ENCODE data around the gene TGFB1. TPM values are rescaled to one million over a fixed set of nuclear protein-coding genes. Genes with fewer than 3 reads are reported as not detected.

Gene TGFB1
- total RNA-seq, 1 experiment from 2014 or later, result 54.6 TPM

DNA sequence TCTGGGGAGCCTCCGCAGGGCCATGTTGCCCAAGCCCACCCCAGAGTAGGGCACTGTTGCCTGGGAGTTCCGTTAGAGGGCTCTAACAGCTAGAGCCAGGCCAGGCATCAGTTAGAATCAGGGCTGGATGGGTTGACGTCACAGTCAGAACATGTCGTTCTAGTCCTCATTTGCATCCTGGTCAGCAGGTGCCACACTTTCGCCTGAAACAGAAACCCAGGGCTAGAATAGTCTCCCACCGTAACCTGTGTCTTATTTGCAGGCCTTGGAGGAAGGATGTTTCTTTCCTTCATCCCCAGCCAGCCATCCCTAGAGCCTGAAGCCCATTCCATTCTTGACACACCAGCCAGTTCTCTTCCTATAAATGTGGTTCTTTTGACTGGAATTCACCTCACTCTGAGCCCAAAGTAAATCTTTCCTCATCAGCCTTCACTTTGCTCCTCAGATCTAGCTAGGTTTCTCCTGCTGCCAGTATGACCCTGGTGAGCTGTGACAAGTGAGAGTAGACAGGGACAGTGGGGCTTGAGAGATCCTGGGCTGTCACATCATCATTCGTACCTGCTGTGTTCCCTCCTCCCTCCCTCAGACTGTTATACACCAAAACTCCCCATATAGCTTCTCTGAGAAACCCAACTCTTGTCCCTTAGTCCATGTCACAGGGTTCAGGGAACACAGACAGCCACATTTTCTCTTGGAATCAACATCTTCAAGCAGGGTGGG, 55.9 kb downstream of the TGFB1 start:
- no TSS peak for BruUV-seq (replicated peaks)
- no peak for TF ChIP-seq EZH2phosphoT487 (IDR thresholded peaks at IDR 0.05; ENCODE audit: borderline replicate concordance)
- no peak for TF ChIP-seq SIN3A (IDR thresholded peaks at IDR 0.05; ENCODE audit: low read depth)
- TF ChIP-seq YY1 (IDR thresholded peaks at IDR 0.05; ENCODE audit: extremely low read depth, insufficient replicate concordance, low read depth, low read length), result no peak
- no peak for TF ChIP-seq EGR1 (IDR thresholded peaks at IDR 0.05; ENCODE audit: low read depth)
- no peak for TF ChIP-seq EZH2 (IDR thresholded peaks at IDR 0.05)
- TF ChIP-seq POLR2A (IDR thresholded peaks at IDR 0.05; ENCODE audit: borderline replicate concordance, extremely low read depth, insufficient read depth, insufficient read length), result no peak
- TF ChIP-seq, protein P1, sequence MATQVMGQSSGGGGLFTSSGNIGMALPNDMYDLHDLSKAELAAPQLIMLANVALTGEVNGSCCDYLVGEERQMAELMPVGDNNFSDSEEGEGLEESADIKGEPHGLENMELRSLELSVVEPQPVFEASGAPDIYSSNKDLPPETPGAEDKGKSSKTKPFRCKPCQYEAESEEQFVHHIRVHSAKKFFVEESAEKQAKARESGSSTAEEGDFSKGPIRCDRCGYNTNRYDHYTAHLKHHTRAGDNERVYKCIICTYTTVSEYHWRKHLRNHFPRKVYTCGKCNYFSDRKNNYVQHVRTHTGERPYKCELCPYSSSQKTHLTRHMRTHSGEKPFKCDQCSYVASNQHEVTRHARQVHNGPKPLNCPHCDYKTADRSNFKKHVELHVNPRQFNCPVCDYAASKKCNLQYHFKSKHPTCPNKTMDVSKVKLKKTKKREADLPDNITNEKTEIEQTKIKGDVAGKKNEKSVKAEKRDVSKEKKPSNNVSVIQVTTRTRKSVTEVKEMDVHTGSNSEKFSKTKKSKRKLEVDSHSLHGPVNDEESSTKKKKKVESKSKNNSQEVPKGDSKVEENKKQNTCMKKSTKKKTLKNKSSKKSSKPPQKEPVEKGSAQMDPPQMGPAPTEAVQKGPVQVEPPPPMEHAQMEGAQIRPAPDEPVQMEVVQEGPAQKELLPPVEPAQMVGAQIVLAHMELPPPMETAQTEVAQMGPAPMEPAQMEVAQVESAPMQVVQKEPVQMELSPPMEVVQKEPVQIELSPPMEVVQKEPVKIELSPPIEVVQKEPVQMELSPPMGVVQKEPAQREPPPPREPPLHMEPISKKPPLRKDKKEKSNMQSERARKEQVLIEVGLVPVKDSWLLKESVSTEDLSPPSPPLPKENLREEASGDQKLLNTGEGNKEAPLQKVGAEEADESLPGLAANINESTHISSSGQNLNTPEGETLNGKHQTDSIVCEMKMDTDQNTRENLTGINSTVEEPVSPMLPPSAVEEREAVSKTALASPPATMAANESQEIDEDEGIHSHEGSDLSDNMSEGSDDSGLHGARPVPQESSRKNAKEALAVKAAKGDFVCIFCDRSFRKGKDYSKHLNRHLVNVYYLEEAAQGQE (IDR thresholded peaks at IDR 0.05; ENCODE audit: low read depth), result no peak
- H3K27ac ChIP-seq (ENCODE audit: low read depth, low read length), result no peak overlapping the region
- H3K27me3 ChIP-seq (ENCODE audit: insufficient read depth, low read length), result no peaks in the 10 kb centered on the region
- peaks cover 41% of the 10 kb centered on the region for H3K79me2 ChIP-seq (ENCODE audit: insufficient read depth, low read length)
- H3K9me2 ChIP-seq (ENCODE audit: insufficient read depth), result no peaks in the 10 kb centered on the region
- no peak overlapping the region for H3K4me3 ChIP-seq (replicated peaks in 1 of 2; ENCODE audit: low read depth in 1 of 2, low read length in 2 of 2)
- H2AFZ ChIP-seq (ENCODE audit: low read depth, low read length, poor library complexity, severe bottlenecking), result no peak overlapping the region
- RAD21 ChIA-PET (ENCODE audit: low non-redundant PET in 1 of 2, low total read pairs in 2 of 2, uncharacterized antibody in 2 of 2, unreplicated experiment in 2 of 2), result no interaction called here
- POLR2A ChIA-PET, result interaction anchor here (0.9 kb wide), 1 partner anchor 9 kb away, joined by 3 read pairs; no protein-coding TSS in a partner anchor
- H3K36me3 ChIP-seq (ENCODE audit: control insufficient read depth in 1 of 2, insufficient read depth in 2 of 2, low read length in 2 of 2), result peaks cover 74 to 91% of the 10 kb centered on the region in 2 experiments
- CTCF ChIA-PET, result interaction anchor here (1.8 kb wide), 1 partner anchor 11 kb away, joined by 5 read pairs; no protein-coding TSS in a partner anchor
- H3K9me3 ChIP-seq (ENCODE audit: control insufficient read depth in 1 of 2, insufficient read depth in 1 of 2, low read depth in 1 of 2, low read length in 2 of 2), result no peaks in the 10 kb centered on the region
- no peak for ATAC-seq
- H4K20me1 ChIP-seq (ENCODE audit: insufficient read depth), result no peaks in the 10 kb centered on the region
- intact Hi-C loops (cut with micrococcal nuclease), result no loop called here
- H3K9ac ChIP-seq (ENCODE audit: low read length), result no peak overlapping the region
- no peaks in the 10 kb centered on the region for H3K4me1 ChIP-seq (ENCODE audit: control insufficient read depth in 1 of 2, insufficient read depth in 2 of 2, low read length in 2 of 2)
- DNase-seq (ENCODE audit: low read depth, low spot score), result no peak
- no peak overlapping the region for H3K4me2 ChIP-seq (ENCODE audit: low read length)
